HG03139 (cell line): ENCODE results near the gene HS6ST1.
"Not testable (repeated sequence)": the region's sequence is repeated elsewhere in the genome, so short reads cannot be mapped to it uniquely, and the experiment has no call there.

Experiments
- ATAC-seq: cut with Tn5 transposase; IDR thresholded peaks from one replicate; pipeline ENCODE4 v1.9.1; 2021; ENCODE audit not compliant: unreplicated experiment

Gene HS6ST1

GRCh38 chr2:128269990-128270671 lies 48.5 kb downstream of the HS6ST1 start:
- ATAC-seq, result no peak

DNA sequence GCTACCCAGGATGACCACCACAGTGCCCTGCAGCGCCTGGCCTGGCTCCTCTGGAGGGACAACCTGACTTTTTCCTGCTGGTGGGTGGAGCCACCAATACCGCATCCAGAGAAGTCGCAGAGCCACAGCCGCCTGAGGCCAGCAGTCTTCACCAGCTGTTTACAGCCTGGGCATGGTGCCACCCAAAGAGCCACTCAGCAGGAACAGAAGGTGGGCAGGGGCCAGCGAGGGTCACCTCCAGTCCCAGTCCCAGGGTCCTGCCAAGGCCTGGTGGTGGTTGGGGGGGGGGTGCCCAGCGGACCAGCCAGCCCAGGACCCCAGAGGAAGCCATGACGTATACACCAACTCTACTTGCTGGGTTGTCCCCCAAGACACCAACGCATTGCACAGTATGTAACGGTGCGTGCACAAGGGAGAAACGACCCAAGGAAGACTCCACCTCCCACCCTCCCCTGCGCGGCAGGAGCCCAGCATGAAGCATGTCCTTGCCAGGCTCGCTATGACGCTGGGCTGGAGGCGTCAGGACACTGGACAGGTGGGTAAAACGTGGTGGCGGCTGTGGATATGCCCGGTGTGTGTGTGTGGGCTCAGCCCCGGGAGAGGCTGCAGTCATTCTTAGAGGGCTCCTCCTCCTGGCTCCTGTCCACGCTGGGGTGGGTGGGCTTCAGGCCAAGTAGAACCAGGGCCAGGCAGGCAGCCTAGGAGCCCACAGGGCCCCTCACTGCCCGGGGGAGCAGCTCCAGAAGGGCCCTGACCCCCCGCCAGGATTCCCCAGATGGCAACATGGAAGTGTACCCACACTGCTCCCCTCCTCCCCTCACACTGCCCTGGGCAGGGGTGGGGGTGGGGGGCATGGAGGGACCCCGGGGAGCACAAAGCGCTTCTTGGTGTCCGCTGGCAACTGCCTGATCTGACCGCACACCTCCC lies 49.3 kb downstream of the HS6ST1 start:
- no peak for ATAC-seq

GRCh38 chr2:128268611-128269010 lies 50.1 kb downstream of the HS6ST1 start:
- ATAC-seq, result not testable (repeated sequence)

DNA sequence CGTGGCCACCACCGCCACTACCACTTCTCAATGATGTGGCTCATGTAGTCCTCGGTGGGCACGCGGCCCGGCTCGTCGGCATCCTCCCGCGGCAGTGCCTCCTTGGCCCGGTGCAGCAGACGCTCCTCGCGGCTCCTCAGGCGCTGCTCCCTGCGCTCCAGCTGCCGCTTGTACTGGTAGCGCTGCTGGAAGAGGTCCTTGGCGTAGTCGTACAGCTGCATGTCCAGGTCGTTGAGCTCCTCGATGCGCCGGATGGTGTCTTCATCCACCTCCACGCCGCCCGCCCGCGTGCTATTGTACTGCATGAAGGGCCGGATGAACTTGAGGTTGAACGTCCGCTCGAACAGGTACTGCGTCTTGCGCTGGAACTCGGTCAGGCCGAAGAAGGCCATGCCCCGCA lies 50.5 kb downstream of the HS6ST1 start:
- ATAC-seq, result not testable (repeated sequence)

- ATAC-seq, result not testable (repeated sequence)
Measured at GRCh38 chr2:128267649-128268048, 51.0 kb downstream of the HS6ST1 start.

DNA sequence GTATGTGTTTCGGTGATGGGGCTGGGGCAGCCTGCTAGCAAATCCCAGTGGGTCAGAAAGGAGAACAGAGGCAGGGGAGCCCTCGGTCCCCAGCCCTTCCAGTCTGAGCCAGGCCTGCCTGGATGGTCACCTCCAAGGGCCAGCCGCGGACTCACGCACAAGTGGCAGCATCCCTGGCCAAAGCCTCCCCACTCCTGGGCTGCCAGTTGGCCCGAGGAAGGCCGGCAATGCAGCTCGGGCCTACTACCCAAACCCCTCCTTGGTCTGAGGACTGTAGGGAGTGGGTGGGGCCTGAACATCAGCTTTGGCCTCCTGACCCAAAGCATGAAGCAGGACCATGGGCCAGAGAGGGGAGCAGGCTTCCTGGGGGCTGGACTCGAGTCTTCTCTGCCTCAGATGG lies 51.5 kb downstream of the HS6ST1 start:
- not testable (repeated sequence) for ATAC-seq

DNA sequence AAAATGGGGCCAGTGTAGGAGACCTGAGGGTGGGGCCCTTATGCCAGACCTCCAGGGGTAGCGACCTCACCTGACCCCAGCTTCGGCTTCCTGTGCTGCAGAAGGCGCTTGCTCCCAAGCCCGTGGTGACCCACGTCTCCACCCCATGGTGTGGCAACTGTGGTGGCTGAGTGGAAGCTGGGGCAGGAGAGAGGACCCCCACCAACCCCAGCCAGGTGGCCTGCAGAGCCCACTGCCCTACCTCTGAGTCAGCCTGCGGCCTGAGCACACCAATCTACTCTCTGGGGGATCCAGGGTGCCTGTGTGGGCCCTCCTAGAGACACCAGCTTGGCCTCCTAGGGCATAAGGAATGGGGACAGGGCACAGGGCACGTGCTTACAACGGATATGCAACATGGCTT lies 52.2 kb downstream of the HS6ST1 start:
- not testable (repeated sequence) for ATAC-seq

- not testable (repeated sequence) for ATAC-seq
Measured at GRCh38 chr2:128265608-128265993, 53.1 kb downstream of the HS6ST1 start.

- ATAC-seq, result no peak
Measured at GRCh38 chr2:128264881-128265607, 53.6 kb downstream of the HS6ST1 start.

- ATAC-seq, result no peak
Measured at GRCh38 chr2:128263902-128264331, 54.8 kb downstream of the HS6ST1 start.

GRCh38 chr2:128262315-128263253 lies 56.1 kb downstream of the HS6ST1 start:
- ATAC-seq, result no peak

- no peak for ATAC-seq
Measured at GRCh38 chr2:128261245-128262128, 57.2 kb downstream of the HS6ST1 start.

- no peak for ATAC-seq
Measured at GRCh38 chr2:128260239-128261138, 58.2 kb downstream of the HS6ST1 start.

DNA sequence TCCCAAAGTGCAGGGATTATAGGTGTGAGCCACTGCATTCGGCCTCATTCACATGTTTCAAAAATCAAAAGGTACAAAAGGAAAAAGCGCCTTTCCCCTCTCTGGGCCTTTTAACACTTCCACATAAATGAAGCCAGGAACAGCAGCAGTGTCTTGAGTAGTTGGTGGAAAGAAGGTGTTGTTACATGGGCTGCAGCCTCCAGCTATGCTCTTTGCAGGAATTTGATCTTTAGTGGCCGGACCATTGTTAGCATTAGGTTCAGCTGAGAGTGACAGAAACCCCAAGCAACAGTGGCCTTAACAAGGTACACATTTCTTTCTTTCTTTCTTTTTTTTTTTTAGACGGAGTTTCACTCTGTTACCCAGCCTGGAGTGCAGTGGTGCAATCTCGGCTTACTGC lies 59.1 kb downstream of the HS6ST1 start:
- no peak for ATAC-seq

GRCh38 chr2:128258218-128258617 lies 60.5 kb downstream of the HS6ST1 start:
- no peak for ATAC-seq

DNA sequence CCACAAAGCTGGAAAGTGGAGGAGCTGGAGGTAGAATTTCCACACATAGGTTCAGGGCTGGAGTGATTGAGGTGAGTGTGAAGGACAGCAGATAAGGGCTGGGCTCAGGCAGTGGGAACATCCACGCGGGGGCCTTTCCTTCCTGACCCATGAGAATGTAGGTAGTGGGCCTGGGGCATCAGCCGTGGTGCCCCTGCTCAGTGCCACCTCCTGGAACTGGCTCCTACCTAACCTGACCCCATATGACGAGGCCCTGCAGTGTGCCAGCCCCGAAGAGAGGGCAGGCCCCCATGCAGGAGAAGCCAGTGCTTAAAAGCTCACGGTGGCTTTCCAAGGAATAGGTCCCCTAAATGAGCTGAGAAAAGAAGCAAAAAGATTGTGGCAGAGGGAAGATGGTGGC lies 66.2 kb downstream of the HS6ST1 start:
- ATAC-seq, result no peak

DNA sequence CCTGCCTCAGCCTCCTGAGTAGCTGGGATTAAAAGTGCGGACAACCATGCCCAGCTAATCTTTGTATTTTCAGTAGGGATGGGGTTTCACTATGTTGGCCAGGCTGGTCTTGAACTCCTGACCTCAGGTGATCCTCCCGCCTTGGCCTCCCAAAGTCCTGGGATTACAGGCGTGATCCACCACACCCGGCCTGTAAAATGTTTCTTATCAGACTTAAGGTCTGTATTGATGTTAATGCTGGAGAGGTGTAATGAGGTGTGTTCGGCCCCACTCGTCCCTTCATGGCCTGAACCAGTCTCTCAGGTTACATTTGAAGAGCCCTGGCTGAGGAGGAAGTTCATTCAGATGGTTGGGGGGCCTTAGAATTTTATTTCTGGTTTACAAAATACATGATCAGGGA lies 66.6 kb downstream of the HS6ST1 start:
- not testable (repeated sequence) for ATAC-seq
